Endothelial cell of umbilical vein (primary cell): ENCODE measurements around the gene ETFDH. TPM values are rescaled to one million over a fixed set of nuclear protein-coding genes. Genes with fewer than 3 reads are reported as not detected.

ENCODE experiments used
- BruUV-seq: library from RNA; stranded (reverse); fragments of 400-500 nt; replicated peaks from 2 replicates; lab custom pipeline; 2021; lab: Mats Ljungman, UMichigan
- CTCF ChIA-PET: fragments of 300-600, 350-600 bp; sonication (Branson Sonifier 250); formaldehyde crosslinking; loops from one replicate; lab custom pipeline; 2021; ENCODE audit warnings: antibody characterized with exemption, inconsistent platforms; lab: Charles Lee
- POLR2A ChIA-PET: fragments of 300-600, 350-600 bp; sonication (Branson Sonifier 250); formaldehyde crosslinking; loops from one replicate; lab custom pipeline; 2021; ENCODE audit warnings: antibody characterized with exemption, inconsistent platforms; lab: Charles Lee
- DNase-seq: peaks from one replicate; pipeline ENCODE4 v3.0.0-alpha.2; 2011; ENCODE audit warnings: low read depth, low spot score
- FAIRE-seq: peaks from 2 replicates; lab custom pipeline; 2011; peaks lifted over from hg19 to GRCh38; lab: Jason Lieb, UNC
- H2AFZ ChIP-seq: 2 replicates; pipeline ENCODE4 v1.6.0; 2012; ENCODE audit warnings: low read depth, low read length, control low read depth, inconsistent platforms
- H3K27ac ChIP-seq: 2 replicates; pipeline ENCODE4 v1.5.1; 2011; ENCODE audit warnings: low read depth, mild to moderate bottlenecking, control low read depth, low read length, moderate library complexity; ENCODE audit not compliant: insufficient read depth
- H3K27me3 ChIP-seq, 2 experiments: 2 replicates each; pipeline versions ENCODE4 v1.6.0 to v1.6.1; 2011; ENCODE audit warnings: low read length in 2 of 2, mixed read lengths in 1 of 2; ENCODE audit not compliant: control insufficient read depth in 2 of 2, insufficient read depth in 2 of 2
- H3K36me3 ChIP-seq, 2 experiments: 2 replicates in 1 of 2; 3 replicates in 1 of 2; pipeline ENCODE4 v1.5.1; 2011; ENCODE audit warnings: low read length in 2 of 2, mild to moderate bottlenecking in 1 of 2, moderate library complexity in 1 of 2; ENCODE audit not compliant: control insufficient read depth in 2 of 2, insufficient read depth in 2 of 2; ENCODE audit errors: extremely low read depth in 1 of 2
- H3K4me1 ChIP-seq: 3 replicates; pipeline ENCODE4 v1.5.1; 2011; ENCODE audit warnings: mild to moderate bottlenecking, low read length; ENCODE audit not compliant: control insufficient read depth, insufficient read depth; ENCODE audit errors: extremely low read depth
- H3K4me2 ChIP-seq: 2 replicates; pipeline ENCODE4 v1.6.1; 2011; ENCODE audit warnings: low read length, control low read depth, mixed read lengths; ENCODE audit not compliant: insufficient read depth
- H3K4me3 ChIP-seq, 3 experiments: fragments of 200-600 bp in 1 of 3; sonication (generic), shearing (Covaris generic) in 1 of 3; replicated peaks in 1 of 3; 2 replicates each; pipeline ENCODE4 v1.5.1; 2011 to 2016; ENCODE audit warnings: control low read depth in 3 of 3, low read length in 3 of 3, mild to moderate bottlenecking in 2 of 3, inconsistent platforms in 1 of 3, low read depth in 1 of 3, moderate library complexity in 1 of 3; ENCODE audit not compliant: insufficient read depth in 1 of 3
- H3K79me2 ChIP-seq: 2 replicates; pipeline ENCODE4 v1.6.0; 2012; ENCODE audit warnings: low read length, inconsistent platforms; ENCODE audit not compliant: control insufficient read depth, insufficient read depth
- H3K9ac ChIP-seq: replicated peaks from 2 replicates; pipeline ENCODE3; 2011; ENCODE audit warnings: low read length, control low read depth; ENCODE audit not compliant: insufficient read depth; ENCODE audit errors: extremely low read depth
- H3K9me1 ChIP-seq: replicated peaks from 3 replicates; pipeline ENCODE4 v1.6.0; 2011; ENCODE audit warnings: mild to moderate bottlenecking, low read length; ENCODE audit not compliant: control insufficient read depth, insufficient read depth; ENCODE audit errors: extremely low read depth
- H3K9me3 ChIP-seq: replicated peaks from 2 replicates; pipeline ENCODE4 v1.5.1; 2012; ENCODE audit warnings: low read length, inconsistent platforms; ENCODE audit not compliant: control insufficient read depth, insufficient read depth
- H4K20me1 ChIP-seq: replicated peaks from 2 replicates; pipeline ENCODE3; 2011; ENCODE audit warnings: mild to moderate bottlenecking, low read length; ENCODE audit not compliant: control insufficient read depth, insufficient read depth; ENCODE audit errors: extremely low read depth
- CTCF ChIP-seq, 2 donors: IDR thresholded peaks; 1 replicate in 1 of 2; 2 replicates in 1 of 2; pipeline ENCODE4 v1.5.1; 2011; ENCODE audit warnings: low read length in 2 of 2, mild to moderate bottlenecking in 2 of 2, moderate library complexity in 2 of 2, control low read depth in 1 of 2, inconsistent platforms in 1 of 2, low read depth in 1 of 2; ENCODE audit not compliant: insufficient read depth in 1 of 2; ENCODE audit errors: extremely low read depth in 1 of 2
- EZH2 ChIP-seq: IDR thresholded peaks from 2 replicates; pipeline ENCODE4 v1.6.1; 2012; ENCODE audit warnings: borderline replicate concordance, low read depth, mild to moderate bottlenecking, moderate library complexity, low read length, inconsistent platforms; ENCODE audit not compliant: severe bottlenecking
- FOS ChIP-seq: IDR thresholded peaks from 2 replicates; pipeline ENCODE4 v1.6.1; 2011; ENCODE audit warnings: mild to moderate bottlenecking, low read length, moderate library complexity, borderline replicate concordance; ENCODE audit not compliant: insufficient read depth
- GATA2 ChIP-seq: IDR thresholded peaks from 2 replicates; pipeline ENCODE4 v1.7.0; 2011; ENCODE audit warnings: low read depth, mild to moderate bottlenecking, moderate library complexity, mixed read lengths, low read length; ENCODE audit not compliant: insufficient read length, insufficient read depth
- JUN ChIP-seq: IDR thresholded peaks from 2 replicates; pipeline ENCODE4 v1.6.1; 2011; ENCODE audit warnings: borderline replicate concordance, low read depth; ENCODE audit not compliant: insufficient read length, insufficient read depth
- MAX ChIP-seq: IDR thresholded peaks from 2 replicates; pipeline ENCODE4 v1.6.1; 2011; ENCODE audit not compliant: insufficient read depth, insufficient read length
- MYC ChIP-seq: IDR thresholded peaks from one replicate; pipeline ENCODE4 v1.6.1; 2011; ENCODE audit warnings: mild to moderate bottlenecking, low read depth, low read length
- POLR2A ChIP-seq: IDR thresholded peaks from 2 replicates; pipeline ENCODE4 v1.6.1; 2012; ENCODE audit warnings: low read depth, mild to moderate bottlenecking, control low read depth, low read length
- POLR2AphosphoS5 ChIP-seq: IDR thresholded peaks from 2 replicates; pipeline ENCODE4 v1.6.1; 2012; ENCODE audit warnings: low read depth, mild to moderate bottlenecking, control low read depth, low read length, moderate library complexity; ENCODE audit not compliant: insufficient read depth
- dilution Hi-C: fragments of 300-500 bp; cut with MboI; formaldehyde crosslinking; loops from one replicate; pipeline ENCODE4 v1.15.0; 2019; ENCODE audit warnings: low sequenced_read_pairs; ENCODE audit not compliant: extremely low pct_ligation_motif_present
- intact Hi-C: fragments of 100-400 bp; cut with micrococcal nuclease; formaldehyde crosslinking; loops from one replicate; pipeline ENCODE4 v1.10.0; 2022
- polyA plus RNA-seq, 4 experiments: library from polyadenylated mRNA; depleted of rRNA in 3 of 4; stranded (reverse) in 3 of 4; unstranded in 1 of 4; fragments of >200 nt; gene quantifications; 2 replicates each; pipeline versions ENCODE4 v1.2.1 to v1.2.3, GENCODE V29; 2011 to 2012; ENCODE audit warnings: missing spikeins in 1 of 4
- total RNA-seq: library from RNA; stranded (reverse); gene quantifications from 2 replicates; pipeline ENCODE4 v1.2.3, GENCODE V29; 2021

Gene ETFDH
- total and polyA plus RNA-seq, 2 donors (not counting 3 experiments of a cell fraction or from before 2014, with no cell fraction given) = 17.3 to 22.3 TPM

- intact Hi-C loops = no loop called here
- H2AFZ ChIP-seq = no peak overlapping the region
- dilution Hi-C loops = no loop called here
- H4K20me1 ChIP-seq = peaks cover 2% of the 10 kb centered on the region
- no peaks in the 10 kb centered on the region for H3K9me3 ChIP-seq
- no peak overlapping the region for H3K4me3 ChIP-seq
- no peaks in the 10 kb centered on the region for H3K9me1 ChIP-seq
- no peak overlapping the region for H3K27ac ChIP-seq
- H3K4me1 ChIP-seq = peaks cover 7% of the 10 kb centered on the region
- H3K4me2 ChIP-seq = no peak overlapping the region
- no TSS peak for BruUV-seq
- H3K36me3 ChIP-seq = peaks cover 0 to 3% of the 10 kb centered on the region in 2 experiments
- H3K9ac ChIP-seq = no peak overlapping the region
- POLR2A ChIA-PET = interaction anchor here (0.6 kb wide), 1 partner anchor 21 kb away, joined by 3 read pairs; no protein-coding TSS in a partner anchor
- TF ChIP-seq EZH2 = no peak
- TF ChIP-seq CTCF (IDR thresholded peaks at IDR 0.05; ENCODE audit: extremely low read depth in 1 of 2, insufficient read depth in 1 of 2, low read depth in 1 of 2, low read length in 2 of 2) = no peak
- TF ChIP-seq POLR2AphosphoS5 = no peak
- TF ChIP-seq GATA2 = no peak
- TF ChIP-seq POLR2A = no peak
- no peak for TF ChIP-seq JUN
- no peak for TF ChIP-seq FOS
- TF ChIP-seq MYC = no peak
- no peak for TF ChIP-seq MAX
- CTCF ChIA-PET = interaction anchor here (1.1 kb wide), 1 partner anchor 28 kb away, joined by 3 read pairs; no protein-coding TSS in a partner anchor
- H3K27me3 ChIP-seq = no peaks in the 10 kb centered on the region
- FAIRE-seq (no peak), DNase-seq (no peak)
- H3K79me2 ChIP-seq = peaks cover 27% of the 10 kb centered on the region
Measured at GRCh38 chr4:158666892-158667291, 5.2 kb upstream of the ETFDH start.
